AG04450 (cell line): ENCODE measurements around the gene EMCN. TPM values are rescaled to one million over a fixed set of nuclear protein-coding genes. Genes with fewer than 3 reads are reported as not detected.

Experiments used
- CTCF ChIA-PET: fragments of 300-600, 350-600 bp; formaldehyde crosslinking; extraction: SDS; loops from one replicate; lab custom pipeline; 2022; ENCODE audit warnings: antibody characterized with exemption, inconsistent platforms; lab: Charles Lee
- POLR2A ChIA-PET: fragments of 350-600 bp; formaldehyde crosslinking; extraction: SDS; loops from one replicate; lab custom pipeline; 2021; ENCODE audit warnings: antibody characterized with exemption, inconsistent platforms; lab: Yijun Ruan, JAX
- DNase-seq: peaks from one replicate; pipeline ENCODE4 v3.0.0-alpha.2; 2011; ENCODE audit warnings: low read depth, low spot score
- H3K27ac ChIP-seq: one replicate; pipeline ENCODE4 v1.5.1; 2012; ENCODE audit warnings: low read depth, low read length, control low read depth
- H3K27me3 ChIP-seq: one replicate; pipeline ENCODE4 v1.6.0; 2012; ENCODE audit warnings: low read length; ENCODE audit not compliant: control insufficient read depth, insufficient read depth
- H3K4me3 ChIP-seq: 2 replicates; pipeline ENCODE4 v1.5.1; 2011; ENCODE audit warnings: mild to moderate bottlenecking, low read depth, low read length, control low read depth
- H3K9me3 ChIP-seq: 2 replicates; pipeline ENCODE4 v1.5.1; 2012; ENCODE audit warnings: low read length; ENCODE audit not compliant: control insufficient read depth, insufficient read depth
- polyA plus RNA-seq: library from polyadenylated mRNA; depleted of rRNA; stranded (reverse); fragments of >200 nt; gene quantifications from 2 replicates; pipeline ENCODE4 v1.2.3, GENCODE V29; 2011
- TF ChIP-seq, protein P1 (sequence below): IDR thresholded peaks from 2 replicates; pipeline ENCODE4 v1.5.1; 2011; ENCODE audit warnings: low read depth, low read length, control low read depth, inconsistent platforms

The EMCN gene
- polyA plus RNA-seq, 1 experiment = not detected

DNA sequence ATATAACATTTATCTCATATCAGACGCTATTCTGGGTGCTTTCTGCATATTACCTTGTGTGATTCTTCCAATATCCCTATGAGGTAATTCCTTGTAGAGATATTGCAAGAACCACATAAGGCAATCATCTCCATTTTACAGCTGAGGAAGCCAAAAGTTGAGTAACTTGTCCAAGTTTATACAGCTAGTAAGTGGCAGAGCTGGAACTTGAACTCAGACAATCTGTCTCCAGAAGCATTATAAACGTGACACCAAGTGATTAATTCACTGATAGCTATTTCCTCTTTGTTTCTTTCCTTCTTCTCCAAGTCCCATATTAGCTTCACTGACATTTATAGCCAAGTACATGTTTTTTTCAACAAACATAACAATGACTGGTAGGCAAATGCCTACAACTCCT, 7.3 kb downstream of the EMCN start:
- no peaks in the 10 kb centered on the region for H3K9me3 ChIP-seq
- TF ChIP-seq, protein P1, sequence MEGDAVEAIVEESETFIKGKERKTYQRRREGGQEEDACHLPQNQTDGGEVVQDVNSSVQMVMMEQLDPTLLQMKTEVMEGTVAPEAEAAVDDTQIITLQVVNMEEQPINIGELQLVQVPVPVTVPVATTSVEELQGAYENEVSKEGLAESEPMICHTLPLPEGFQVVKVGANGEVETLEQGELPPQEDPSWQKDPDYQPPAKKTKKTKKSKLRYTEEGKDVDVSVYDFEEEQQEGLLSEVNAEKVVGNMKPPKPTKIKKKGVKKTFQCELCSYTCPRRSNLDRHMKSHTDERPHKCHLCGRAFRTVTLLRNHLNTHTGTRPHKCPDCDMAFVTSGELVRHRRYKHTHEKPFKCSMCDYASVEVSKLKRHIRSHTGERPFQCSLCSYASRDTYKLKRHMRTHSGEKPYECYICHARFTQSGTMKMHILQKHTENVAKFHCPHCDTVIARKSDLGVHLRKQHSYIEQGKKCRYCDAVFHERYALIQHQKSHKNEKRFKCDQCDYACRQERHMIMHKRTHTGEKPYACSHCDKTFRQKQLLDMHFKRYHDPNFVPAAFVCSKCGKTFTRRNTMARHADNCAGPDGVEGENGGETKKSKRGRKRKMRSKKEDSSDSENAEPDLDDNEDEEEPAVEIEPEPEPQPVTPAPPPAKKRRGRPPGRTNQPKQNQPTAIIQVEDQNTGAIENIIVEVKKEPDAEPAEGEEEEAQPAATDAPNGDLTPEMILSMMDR = no peak
- ChIA-PET POLR2A (no interaction called here), CTCF (no interaction called here)
- H3K27me3 ChIP-seq = no peaks in the 10 kb centered on the region
- H3K27ac ChIP-seq = no peak overlapping the region
- no peak for DNase-seq
- no peak overlapping the region for H3K4me3 ChIP-seq

DNA sequence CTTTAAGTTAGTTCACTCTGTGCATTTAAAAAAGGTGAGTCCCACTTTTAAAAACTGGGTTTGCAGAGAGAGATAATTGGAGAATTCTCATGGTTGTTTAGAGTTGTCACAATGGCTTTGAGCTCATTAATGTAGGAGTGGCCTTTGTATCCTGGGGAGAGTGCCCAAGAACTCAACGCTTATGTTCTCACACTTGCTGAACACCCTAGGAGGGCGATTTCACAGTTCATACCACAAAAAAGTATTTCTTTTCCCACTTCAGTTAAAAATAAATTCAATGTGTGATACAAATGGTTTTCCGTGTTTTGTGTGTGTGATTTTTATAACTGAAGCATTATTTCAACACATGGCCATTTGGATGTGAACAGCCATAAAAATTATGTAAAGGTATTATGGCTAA, 8.4 kb downstream of the EMCN start:
- no peak for DNase-seq
- no peak overlapping the region for H3K27ac ChIP-seq
- TF ChIP-seq, protein P1 = no peak
- POLR2A ChIA-PET = no interaction called here
- no peaks in the 10 kb centered on the region for H3K27me3 ChIP-seq
- no peak overlapping the region for H3K4me3 ChIP-seq
- CTCF ChIA-PET = no interaction called here
- H3K9me3 ChIP-seq = no peaks in the 10 kb centered on the region

DNA sequence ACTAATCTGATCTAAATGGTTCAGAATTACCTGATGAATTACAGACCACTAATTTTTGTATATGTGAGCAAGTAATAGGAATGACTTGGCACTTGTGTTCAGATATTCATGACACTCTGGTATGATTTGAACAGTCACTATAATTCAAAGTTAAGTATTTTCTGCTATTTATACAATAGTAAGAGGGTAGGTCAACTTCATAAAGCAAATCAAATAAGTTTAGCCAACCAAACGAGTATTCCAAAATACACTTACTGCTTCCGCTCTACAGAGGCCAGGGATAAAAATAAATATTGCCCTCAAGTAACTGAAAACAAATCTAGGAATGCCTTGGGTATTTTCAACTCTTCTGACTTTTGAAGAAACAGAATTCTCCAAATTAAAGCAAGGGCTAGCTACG, 9.1 kb downstream of the EMCN start:
- no peaks in the 10 kb centered on the region for H3K9me3 ChIP-seq
- POLR2A ChIA-PET = no interaction called here
- TF ChIP-seq, protein P1 = no peak
- DNase-seq = no peak
- no peaks in the 10 kb centered on the region for H3K27me3 ChIP-seq
- no peak overlapping the region for H3K4me3 ChIP-seq
- CTCF ChIA-PET = no interaction called here
- no peak overlapping the region for H3K27ac ChIP-seq

DNA sequence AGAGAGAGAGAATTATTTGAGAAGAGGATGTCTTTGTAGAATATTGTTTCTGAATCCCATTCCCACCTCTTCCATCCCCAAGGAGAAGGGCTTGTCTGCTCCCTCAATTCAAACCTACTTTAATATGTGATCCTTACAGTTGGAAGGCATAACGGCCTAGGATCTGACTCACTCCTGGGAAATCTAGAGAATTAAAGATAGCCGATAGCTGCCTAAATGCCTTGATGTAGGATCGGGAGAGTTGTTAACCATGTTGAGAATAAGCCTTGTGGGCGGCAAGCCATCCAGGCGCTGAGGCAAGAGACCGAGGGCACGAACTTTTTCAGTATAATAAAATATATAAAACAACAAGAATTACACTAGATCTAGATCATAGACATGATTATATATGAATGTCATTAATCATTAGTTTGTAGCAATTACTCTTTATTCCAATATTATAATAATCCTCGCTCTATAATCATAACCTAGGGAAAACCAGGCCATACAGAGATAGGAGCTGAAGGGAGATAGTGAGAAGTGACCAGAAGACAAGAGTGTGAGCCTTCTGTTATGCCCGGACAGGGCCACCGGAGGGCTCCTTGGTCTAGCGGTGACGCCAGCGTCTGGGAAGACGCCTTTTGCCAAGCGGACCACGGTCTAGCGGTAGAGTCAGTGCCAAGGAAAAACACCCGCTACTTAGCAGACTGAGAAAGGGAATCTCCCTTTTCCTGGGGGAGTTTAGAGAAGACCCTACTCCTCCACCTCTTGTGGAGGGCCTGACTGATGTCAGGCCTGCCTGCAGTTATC, 13.5 kb downstream of the EMCN start:
- no peak for DNase-seq
- Histone ChIP-seq H3K27me3 (no peaks in the 10 kb centered on the region), H3K9me3 (no peaks in the 10 kb centered on the region), H3K4me3 (no peak overlapping the region), H3K27ac (no peak overlapping the region)
- TF ChIP-seq, protein P1 = no peak
- ChIA-PET POLR2A (no interaction called here), CTCF (no interaction called here)

DNA sequence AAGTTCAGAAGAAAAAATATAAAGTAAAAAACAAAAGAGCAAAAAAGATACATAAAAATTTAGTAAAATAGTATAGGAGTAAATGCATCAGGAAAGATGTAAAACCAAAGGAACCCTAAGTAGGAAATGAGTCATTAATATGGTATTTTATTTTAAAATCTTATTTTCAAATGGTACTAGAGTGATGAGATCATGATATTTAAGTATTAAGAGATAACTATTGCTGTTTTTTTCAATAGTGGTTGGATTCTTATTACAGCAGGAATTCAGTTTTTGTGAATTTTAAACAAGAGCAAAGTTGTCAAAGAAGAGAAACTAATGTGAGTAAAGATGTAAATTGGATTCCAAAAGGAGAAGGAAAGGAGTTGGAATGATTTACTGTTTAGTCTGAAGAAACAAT, 20.0 kb downstream of the EMCN start:
- TF ChIP-seq, protein P1 = no peak
- H3K27me3 ChIP-seq = no peaks in the 10 kb centered on the region
- H3K4me3 ChIP-seq = no peak overlapping the region
- no peak for DNase-seq
- no peak overlapping the region for H3K27ac ChIP-seq
- CTCF ChIA-PET = no interaction called here
- POLR2A ChIA-PET = no interaction called here
- no peaks in the 10 kb centered on the region for H3K9me3 ChIP-seq
